Mesenteric fat pad (tissue), 1 donor: ENCODE measurements around the gene OSBPL9. TPM values are rescaled to one million over a fixed set of nuclear protein-coding genes. Genes with fewer than 3 reads are reported as not detected.
A peak's percentile ranks its signal among the peaks of the same experiment; 100 is the strongest.
"Not testable (repeated sequence)": the region's sequence is repeated elsewhere in the genome, so short reads cannot be mapped to it uniquely, and the experiment has no call there.

ENCODE experiments used
- DNase-seq: peaks from one replicate; pipeline ENCODE4 v3.0.0-alpha.2; 2020; ENCODE audit warnings: low spot score
- total RNA-seq: library from RNA; stranded (reverse); fragmentation: NEBNext Ultra II Directional; extraction: Animal tissue kit (Norgen Biotek cat#: 25700); gene quantifications from one replicate; pipeline ENCODE4 v1.2.1, GENCODE V29; 2021
- donor health status: DM: yes; HTN: yes; CAD: no.

Gene OSBPL9
- total RNA-seq, 1 donor from 2014 or later, result 51.6 TPM

DNA sequence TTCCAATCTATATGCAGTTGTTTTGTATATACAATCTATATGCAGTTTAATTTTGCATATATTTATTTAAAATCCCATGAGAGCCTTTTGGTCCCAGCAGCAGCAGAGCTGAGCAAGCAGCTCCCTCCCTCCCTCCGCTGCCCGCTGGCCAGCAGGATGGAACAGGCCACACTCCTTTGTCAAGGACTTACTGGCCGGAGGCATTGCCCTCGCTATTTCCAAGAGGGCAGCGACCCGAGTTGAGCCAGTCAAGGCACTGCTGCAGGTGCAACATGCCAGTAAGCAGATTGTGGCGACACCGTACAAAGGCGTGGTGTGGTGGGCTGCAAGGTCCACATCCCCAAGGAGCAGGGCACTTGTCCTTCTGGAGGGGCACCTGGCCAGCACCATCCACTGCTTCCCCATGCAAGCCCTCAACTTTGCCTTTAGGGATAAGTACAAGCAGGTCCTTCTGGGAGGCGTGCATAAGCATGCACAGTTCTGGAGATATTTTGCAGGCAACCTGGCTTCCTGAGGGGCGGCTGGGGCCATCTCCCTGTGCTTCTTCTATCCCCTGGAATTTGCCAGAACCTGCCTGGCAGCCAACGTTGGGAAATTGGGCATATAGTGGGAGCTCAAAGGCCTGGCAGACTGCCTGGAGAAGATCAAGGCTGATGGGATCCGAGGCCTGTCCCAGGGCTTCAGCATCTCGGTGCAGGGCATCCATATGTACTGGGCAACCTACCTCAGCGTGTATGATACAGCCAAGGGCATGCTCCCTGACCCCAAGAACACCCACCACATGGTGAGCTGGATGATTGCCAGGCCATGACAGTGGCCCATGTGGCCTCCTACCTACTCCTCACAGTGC is 92.2 kb downstream of the OSBPL9 start:
- DNase-seq, result no peak

DNA sequence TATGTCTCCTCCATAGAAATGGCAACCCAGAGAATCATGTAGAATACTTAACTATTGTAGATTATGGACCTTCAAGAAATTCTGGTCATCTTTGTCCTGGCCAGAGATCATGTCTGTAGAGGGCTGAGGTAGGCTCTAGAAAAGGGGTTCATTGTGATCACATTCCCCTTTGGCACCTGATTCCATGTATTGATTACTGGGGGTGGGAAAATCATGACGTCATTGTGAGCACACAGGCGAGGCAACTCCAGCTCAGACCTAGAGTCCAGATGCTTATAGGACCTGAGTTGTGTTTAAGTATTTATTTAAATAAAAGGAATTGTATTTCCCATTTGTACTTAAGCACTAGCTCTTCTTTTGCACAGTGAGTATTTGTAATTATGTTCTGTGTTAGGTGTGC is 93.1 kb downstream of the OSBPL9 start:
- no peak for DNase-seq

DNA sequence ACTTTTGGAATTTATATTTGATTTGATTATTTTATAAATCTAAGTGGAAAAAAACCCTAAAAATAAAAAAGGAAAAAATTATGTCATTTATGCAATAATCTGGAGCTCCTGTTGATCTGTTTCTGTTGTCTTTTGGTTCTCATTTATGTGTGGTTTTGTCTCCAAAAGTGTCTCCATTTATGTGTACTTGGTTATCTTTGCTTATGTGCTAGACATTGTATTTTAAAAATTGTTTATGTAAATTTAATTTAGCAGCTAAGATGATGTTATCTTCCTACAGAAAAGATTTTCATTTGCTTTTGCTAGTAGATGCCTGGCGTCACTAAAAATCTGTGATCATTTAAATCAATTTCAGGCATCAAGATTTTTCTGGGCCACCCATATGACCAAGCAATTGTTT is 95.7 kb downstream of the OSBPL9 start:
- no peak for DNase-seq

DNA sequence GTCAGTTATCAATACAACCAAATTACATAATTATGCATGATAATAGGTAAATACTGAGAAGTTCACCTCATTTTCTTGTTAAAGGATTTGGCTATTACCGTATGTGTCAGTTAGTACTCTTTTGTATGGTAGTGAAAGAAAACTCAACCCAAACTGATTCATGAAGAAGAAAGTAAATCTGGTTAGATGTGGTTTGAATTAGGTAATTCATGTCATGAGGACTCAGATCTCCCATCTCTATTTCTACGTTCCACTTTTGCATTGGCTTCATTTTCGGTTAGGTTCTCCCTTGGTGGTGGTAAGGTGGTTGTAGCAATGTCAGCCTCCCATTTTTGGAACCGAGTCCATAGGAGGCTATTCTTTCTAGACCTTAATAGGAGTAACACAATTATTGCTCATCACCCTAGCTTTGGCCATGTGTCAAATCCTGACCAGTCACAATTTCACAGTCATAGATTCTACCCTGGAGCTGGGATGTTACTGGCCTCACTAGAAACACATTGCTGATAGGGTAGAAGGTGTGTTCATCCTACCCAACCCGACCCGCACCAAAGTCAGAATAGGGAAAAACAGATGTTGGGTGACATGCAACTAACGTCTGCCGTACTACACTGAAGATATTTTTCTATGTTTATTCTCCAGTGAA is 97.6 kb downstream of the OSBPL9 start:
- DNase-seq, result no peak

DNA sequence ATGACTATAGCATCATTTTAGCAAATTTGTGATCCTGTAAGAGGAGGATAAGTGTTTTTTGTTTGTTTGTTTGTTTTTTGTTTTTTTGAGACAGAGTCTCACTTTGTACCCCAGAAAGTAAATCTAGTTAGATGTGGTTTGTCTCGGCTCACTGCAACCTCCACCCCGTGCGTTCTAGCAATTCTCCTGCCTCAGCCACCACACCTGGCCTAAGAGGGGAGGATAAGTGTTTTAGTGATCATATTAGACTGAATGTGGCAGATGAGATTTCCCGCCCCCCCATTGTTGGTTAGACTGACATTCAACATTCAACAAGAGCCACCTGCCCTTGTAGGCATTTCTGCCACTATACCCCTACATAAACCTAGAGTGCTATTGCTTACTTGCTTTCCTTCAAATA is 98.5 kb downstream of the OSBPL9 start:
- no peak for DNase-seq

DNA sequence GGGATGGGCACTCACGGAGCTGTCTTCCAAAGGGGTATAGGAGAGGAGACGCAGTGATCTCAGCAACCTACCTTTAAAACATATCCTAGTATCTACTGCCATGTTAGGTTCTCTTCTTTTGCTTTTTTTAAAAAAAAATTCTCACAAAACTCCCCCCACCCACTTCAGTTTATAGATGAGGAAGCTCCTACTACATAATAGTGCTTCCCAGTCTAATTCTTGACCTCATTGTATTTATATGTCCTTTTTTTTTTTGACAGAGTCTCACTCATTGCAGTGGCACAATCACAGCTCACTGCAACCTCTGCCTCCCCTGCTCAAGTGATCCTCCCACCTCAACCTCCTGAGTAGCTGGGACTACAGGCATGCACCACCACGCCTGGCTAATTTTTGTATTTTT is 99.9 kb downstream of the OSBPL9 start:
- DNase-seq, result no peak

DNA sequence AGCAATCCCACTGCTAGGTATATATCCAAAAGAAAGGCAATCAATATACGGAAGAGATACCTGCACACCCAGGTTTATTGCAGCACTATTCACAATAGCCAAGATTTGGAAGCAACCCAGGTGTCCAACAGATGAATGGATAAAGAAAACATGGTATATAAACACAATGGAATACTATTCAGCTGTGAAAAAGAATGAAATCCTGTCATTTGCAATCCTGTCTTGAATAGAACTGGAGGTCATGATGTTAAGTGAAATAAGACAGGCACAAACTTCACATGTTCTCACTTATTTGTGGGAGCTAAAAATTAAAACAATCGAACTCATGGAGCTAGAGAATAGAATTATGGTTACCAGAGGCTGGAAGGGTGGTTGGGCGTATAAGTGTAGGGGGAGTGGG is 101.0 kb downstream of the OSBPL9 start:
- DNase-seq, result no peak

DNA sequence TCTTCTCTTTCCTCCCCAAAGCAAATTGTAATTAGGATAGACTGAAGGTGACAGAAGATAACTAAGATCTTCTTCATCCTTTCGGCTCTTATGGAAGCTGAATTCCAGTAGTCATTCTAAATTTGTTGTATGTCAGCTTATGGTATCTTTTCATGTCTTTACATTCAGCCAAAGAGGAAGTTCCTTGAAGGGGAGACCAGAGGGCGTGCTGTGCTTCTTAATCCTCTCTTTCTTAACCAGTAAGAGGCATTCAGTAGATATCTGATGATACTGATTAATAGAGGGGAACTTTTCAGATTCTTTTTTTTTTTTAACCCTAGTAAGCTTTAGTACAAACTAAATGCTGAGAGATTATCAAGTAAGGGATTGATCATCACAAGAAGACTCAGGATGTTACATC is 102.3 kb downstream of the OSBPL9 start:
- no peak for DNase-seq

DNA sequence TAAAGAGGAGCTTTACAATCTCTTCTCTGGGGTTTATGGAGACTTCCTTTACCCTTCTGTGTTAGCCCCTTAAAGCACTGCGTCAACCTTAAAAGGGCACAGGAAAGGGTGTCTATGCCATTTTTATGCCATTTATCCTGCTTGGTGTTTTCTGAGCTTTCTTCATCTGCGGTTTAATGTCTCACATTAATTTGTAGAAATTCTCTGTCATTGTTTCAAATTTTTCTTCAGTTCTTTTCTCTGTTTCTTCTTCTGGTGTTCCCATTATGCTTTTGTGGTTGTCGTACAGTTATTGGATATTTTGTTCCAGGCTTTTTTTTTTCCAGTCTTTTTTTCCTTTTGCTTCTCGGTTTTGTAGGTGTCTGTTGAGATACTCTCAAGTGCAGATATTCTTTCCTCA is 107.9 kb downstream of the OSBPL9 start:
- DNase-seq, result no peak

DNA sequence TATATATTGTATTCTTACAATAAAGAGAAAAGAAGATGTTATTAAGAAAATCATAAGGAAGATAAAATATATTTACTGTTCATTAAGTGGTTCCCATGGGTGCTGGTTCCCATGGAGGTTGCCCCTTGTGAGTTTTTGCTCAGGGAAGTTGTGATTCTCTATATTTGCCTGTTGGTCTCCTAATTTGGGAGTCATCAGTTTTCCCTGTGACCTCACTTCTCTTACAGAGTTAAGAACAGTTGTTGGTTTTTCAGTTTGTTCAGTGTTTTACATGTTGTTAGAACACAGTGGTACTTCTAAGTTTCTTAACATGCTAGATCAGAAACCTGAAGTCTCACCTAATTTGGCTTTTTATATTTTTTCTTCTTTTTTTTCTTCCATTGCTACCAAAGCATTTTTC is 109.2 kb downstream of the OSBPL9 start:
- DNase-seq, result no peak

DNA sequence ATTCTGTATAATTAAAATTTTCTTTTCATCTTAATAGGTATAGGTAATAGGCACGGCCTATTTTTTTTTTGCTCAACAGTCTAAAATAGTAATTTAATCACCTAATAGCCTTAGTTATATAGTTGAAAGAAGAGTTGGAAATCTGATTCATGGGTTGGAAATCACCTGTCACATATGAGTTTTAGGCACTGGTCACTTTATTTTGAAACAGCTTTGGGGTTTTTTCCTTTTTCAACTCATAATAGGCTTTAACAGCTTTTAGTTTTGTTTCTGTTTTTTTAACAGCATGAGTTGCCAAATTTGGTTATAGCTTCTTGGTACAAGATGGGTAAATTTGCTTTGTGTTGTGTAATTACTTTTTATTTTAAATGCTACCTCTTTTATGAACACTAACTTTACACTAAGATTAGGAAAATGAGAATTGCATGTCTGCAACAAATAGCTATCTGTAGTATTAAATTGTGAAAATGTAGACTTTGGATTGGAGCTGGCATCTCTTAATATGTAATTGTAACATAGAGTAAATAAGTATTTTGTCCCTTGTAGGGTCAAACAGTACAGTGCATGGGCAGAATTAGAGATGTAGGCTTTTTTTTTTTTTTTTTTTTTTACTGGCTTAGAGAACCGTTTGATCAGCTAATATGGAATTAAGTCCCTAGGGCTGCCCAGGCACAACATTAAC is 109.8 kb downstream of the OSBPL9 start:
- DNase-seq, result no peak

DNA sequence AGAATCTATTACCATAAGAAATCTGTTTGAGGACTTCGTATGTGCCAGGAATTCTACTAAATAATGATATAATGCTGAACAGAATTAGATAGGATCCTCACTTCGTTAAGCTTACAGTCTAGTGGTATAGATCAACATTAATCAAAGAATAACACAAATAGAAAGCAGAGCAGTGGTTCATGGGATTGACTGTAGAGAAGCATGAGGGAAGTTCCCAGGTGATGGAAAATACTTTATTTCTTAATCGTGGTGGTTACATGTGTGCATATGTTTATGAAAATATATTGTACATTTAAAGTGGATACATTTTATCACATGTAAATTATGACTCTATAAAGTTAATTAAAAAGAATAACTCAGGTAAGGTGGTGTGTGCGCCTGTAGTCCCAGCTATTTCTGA is 110.5 kb downstream of the OSBPL9 start:
- DNase-seq, result no peak

DNA sequence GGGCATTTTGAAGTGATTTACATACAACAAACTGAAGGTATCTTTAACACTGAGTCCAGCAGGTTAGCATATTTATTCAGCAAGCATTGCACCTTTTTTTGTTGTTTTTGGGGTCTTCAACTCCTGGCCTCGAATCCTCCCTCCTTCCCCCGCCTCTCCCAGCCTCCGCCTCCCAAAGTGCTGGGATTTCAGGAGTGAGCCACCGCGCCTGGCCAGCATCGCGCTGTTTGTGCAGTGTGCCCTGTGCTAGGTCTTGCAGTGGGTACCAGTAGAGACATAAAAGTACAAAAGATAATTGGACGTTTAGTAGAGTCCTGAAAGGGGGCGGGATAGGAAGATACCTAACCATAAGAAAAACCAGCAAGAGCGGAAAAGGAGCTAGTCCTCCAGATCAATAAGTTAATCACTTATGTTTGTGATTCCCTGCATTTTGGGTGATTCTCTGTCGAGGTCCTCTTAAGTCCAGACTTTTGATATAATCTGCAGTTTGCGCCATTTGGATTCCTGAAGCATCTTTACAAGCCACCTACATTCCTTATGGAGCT is 111.8 kb downstream of the OSBPL9 start:
- no peak for DNase-seq

DNA sequence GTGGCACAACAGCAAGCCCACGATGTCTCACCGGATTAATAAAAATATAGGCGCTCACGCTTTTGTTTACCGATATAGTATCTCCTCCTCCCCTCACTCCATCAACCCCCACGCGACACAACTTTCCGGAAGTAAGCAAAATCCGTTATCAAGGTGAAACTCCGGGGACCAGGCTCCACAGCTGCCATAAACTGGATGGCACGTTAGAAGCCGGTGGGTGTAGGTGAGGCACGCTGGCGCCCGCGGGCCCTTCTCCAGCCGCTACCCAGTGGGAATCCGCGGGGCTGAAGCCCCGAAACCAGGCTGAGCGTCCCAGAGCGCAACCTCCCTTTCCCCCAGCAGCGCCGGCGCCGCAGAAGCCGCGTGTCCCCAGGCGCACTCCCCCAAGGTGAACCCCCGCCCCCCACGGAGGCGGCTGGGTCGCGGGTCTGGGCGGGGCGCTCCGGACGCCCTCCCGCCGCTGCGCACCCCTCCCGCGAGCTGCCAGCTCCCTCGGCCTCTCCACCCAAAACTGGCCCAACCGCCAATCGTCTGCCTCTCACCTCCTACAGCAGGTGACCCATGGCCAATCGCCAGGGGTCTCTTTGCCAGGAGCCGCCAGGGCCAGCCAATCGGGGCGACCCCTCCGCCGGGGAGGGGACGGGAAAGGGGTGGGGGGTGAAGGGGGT is 112.4 kb downstream of the OSBPL9 start:
- peak; percentile 95 for DNase-seq

DNA sequence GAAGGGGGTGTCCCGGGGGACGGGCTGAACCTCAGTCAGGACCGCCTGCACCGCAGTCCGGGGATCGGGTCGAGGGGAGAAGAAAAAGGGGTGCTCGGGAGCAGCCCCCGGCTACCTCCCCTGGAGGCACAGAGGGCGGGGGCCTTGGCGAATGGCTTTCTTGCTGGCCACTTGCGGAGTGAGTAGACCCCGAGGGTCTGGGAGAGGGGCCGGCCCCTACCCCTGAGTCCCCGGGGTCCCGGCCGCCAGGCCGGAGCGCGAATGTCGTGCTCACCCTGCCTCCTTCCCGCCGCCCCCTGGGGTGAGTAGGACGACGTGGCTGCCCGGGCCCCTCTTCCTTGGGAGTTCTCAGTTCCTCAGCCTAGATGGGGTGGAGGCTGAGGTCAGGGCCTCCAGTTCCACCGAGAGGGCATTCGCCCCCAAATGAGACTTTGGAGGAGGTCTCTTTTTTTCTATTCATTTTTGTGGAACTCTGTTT is 113.0 kb downstream of the OSBPL9 start:
- DNase-seq, result no peak

DNA sequence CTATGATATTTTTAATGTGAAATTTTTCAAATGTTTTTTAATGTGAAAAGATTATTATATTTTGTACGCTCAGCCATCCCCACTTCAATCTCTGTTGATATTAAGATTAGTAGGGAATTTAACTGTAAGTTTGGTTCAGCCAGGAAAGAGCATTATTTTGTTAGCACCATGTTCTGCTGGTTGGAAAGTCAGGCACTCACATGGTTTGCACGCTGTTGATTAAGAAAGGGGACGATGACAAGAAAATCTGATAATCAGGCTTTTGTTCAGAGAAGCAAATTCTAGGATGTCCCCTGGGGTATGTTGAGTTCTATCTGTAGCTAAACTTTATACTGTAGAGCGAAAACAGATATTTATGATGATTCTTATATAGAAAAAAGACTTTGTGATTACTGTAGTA is 115.1 kb downstream of the OSBPL9 start:
- no peak for DNase-seq

DNA sequence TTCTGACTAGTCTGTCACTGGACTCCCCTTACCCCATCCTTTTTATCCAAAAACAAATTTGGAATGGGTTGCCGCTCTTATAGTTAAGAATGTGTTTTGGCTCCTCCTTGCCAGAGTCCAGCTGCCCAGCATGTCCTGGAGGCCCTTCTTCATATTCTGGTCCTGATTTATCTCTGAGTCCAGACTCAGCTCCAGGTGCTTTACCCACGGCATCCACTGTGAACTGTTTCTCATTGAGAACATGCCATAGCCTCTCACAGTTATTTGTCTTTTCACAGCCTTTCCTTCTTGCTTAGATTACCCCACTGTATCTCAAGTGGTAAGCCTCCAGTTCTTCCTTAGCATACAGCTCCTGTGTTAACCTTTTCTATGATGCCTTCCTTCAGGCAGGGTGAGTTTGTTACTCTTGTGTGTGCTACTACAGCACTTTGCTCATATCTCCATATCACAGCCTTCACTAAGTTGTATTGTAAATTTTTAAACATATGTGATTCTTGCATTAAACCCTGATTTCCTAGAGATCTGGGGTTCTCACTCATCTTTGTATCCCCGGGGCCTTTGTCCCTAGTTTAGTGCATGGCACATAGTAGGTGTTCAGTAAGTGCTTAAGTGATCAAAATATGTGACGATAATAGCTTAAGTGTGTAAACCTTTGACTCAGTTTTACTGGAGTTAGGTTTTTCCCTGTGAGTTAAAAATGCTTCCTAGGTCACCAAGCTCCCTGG is 116.0 kb downstream of the OSBPL9 start:
- no peak for DNase-seq

DNA sequence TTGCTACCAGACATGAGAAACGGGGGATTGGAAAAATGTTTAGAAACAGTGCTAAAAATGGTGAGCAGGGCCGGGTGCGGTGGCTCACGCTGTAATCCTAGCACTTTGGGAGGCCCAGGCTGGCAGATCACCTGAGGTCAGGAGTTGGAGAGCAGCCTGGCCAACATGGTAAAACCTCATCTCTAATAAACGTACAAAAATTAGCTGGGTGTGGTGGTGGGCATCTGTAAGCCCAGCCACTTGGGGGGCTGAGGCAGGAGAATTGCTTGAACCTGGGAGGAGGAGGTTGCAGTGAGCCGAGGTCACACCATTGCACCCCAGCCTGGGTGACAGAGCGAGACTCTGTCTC is 116.5 kb downstream of the OSBPL9 start:
- not testable (repeated sequence) for DNase-seq

DNA sequence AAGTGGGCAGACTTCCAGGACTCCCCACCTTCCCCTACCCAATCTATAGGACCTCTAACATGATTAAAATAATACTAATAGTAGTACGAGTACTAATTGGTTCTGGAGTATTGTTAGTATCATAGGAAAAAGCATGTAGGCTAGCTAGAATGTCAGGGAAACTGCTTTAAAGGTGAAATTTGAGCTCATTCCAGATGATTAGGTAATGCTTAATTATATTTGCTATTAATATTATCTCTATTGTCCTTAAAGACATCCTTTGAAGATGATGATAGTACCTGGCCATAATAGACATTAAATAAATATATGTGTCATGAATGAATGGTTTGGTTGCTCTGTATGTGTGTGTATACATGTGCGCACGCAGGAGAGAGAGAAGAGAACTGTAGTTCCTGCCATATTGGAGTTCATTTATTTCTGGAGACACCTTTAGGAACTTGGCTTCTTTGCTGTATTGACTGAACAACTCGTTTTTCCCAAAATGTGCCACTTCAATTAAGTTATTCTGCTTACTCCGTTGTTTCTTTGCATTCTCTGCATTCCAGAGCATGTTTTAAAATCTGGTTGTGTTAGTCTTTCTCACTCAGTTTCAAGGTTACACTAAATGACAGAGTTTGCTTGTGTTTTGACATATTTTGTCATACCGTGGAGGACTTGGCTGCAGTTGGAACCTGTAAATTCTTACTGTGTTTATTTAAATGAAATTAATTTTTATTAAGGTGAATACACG is 117.1 kb downstream of the OSBPL9 start:
- DNase-seq, result no peak
